Hepatocyte (in vitro differentiated cells): ENCODE measurements around the gene MEGF10. TPM values are rescaled to one million over a fixed set of nuclear protein-coding genes. Genes with fewer than 3 reads are reported as not detected.
"Not testable (repeated sequence)": the region's sequence is repeated elsewhere in the genome, so short reads cannot be mapped to it uniquely, and the experiment has no call there.

Source experiments
- DNase-seq: peaks from one replicate; pipeline ENCODE4 v3.0.0-alpha.2; 2016; ENCODE audit warnings: low spot score
- H2AFZ ChIP-seq: fragments of 200-600 bp; sonication (generic); 2 replicates; pipeline ENCODE4 v1.6.0; 2016; ENCODE audit warnings: antibody characterized with exemption, mild to moderate bottlenecking
- H3K27ac ChIP-seq: fragments of 200-600 bp; sonication (generic); 2 replicates; pipeline ENCODE4 v1.5.1; 2016; ENCODE audit warnings: mild to moderate bottlenecking
- H3K27me3 ChIP-seq: fragments of 200-600 bp; sonication (generic); 2 replicates; pipeline ENCODE4 v1.6.1; 2016
- H3K36me3 ChIP-seq: fragments of 200-600 bp; sonication (generic); replicated peaks from 2 replicates; pipeline ENCODE4 v1.5.1; 2016; ENCODE audit warnings: low read depth; ENCODE audit not compliant: insufficient read depth
- H3K4me1 ChIP-seq: fragments of 200-600 bp; sonication (generic); 2 replicates; pipeline ENCODE4 v1.5.1; 2016; ENCODE audit warnings: mild to moderate bottlenecking, moderate library complexity; ENCODE audit not compliant: insufficient read depth
- H3K4me2 ChIP-seq: fragments of 200-600 bp; sonication (generic); 2 replicates; pipeline ENCODE4 v1.6.0; 2016
- H3K4me3 ChIP-seq: fragments of 200-600 bp; sonication (generic); 2 replicates; pipeline ENCODE4 v1.5.1; 2016; ENCODE audit warnings: mild to moderate bottlenecking
- H3K79me2 ChIP-seq: fragments of 200-600 bp; sonication (generic); 2 replicates; pipeline ENCODE4 v1.6.0; 2017; ENCODE audit warnings: mild to moderate bottlenecking
- H3K9me2 ChIP-seq: fragments of 200-600 bp; sonication (generic); replicated peaks from 2 replicates; pipeline ENCODE4 v1.6.0; 2017; ENCODE audit warnings: mild to moderate bottlenecking; ENCODE audit not compliant: insufficient read depth
- H3K9me3 ChIP-seq: fragments of 200-600 bp; sonication (generic); 2 replicates; pipeline ENCODE4 v1.5.1; 2016; ENCODE audit warnings: low read depth, mild to moderate bottlenecking
- H4K20me1 ChIP-seq: fragments of 200-600 bp; sonication (generic); 2 replicates; pipeline ENCODE4 v1.6.0; 2016; ENCODE audit warnings: mild to moderate bottlenecking; ENCODE audit not compliant: insufficient read depth, poor library complexity, severe bottlenecking
- CTCF ChIP-seq: fragments of 200-600 bp; sonication (generic); IDR thresholded peaks from 2 replicates; pipeline ENCODE4 v1.5.1; 2016; ENCODE audit warnings: antibody characterized with exemption, mild to moderate bottlenecking; ENCODE audit not compliant: poor library complexity
- EZH2 ChIP-seq: fragments of 200-600 bp; sonication (generic); IDR thresholded peaks from 2 replicates; pipeline ENCODE4 v1.6.1; 2016; ENCODE audit warnings: antibody characterized with exemption, mild to moderate bottlenecking, borderline replicate concordance
- EZH2phosphoT487 ChIP-seq: fragments of 200-600 bp; sonication (generic); IDR thresholded peaks from one replicate; pipeline ENCODE4 v1.6.1; 2018; ENCODE audit warnings: antibody characterized with exemption, mild to moderate bottlenecking, low read depth, moderate library complexity; ENCODE audit not compliant: unreplicated experiment, severe bottlenecking
- WGBS: methylation state at CpG from one replicate; pipeline ENCODE4 v1.1.6; 2016; ENCODE audit warnings: low lambda C conversion rate; ENCODE audit errors: missing lambda C conversion rate; 5-methylcytosine and 5-hydroxymethylcytosine counted together
- polyA plus RNA-seq: library from polyadenylated mRNA; unstranded; fragments of >200 nt; fragmentation: Nextera tagmentation; extraction: Ambion mirVana; gene quantifications from 2 replicates; pipeline ENCODE4 v1.2.1, GENCODE V29; 2016
- total RNA-seq: library from RNA; depleted of rRNA; stranded (reverse); fragments of >200 nt; gene quantifications from 2 replicates; pipeline ENCODE4 v1.2.3, GENCODE V29; 2014

Gene MEGF10
- total and polyA plus RNA-seq, 2 experiments from 2014 or later: 1.7 to 6.7 TPM

- Histone ChIP-seq H3K79me2 (no peaks in the 10 kb centered on the region), H3K9me2 (no peaks in the 10 kb centered on the region), H3K36me3 (no peaks in the 10 kb centered on the region), H3K27me3 (no peaks in the 10 kb centered on the region), H3K4me3 (no peak overlapping the region), H3K27ac (no peak overlapping the region), H3K4me1 (no peaks in the 10 kb centered on the region), H2AFZ (no peak overlapping the region), H3K4me2 (no peak overlapping the region), H3K9me3 (no peaks in the 10 kb centered on the region), H4K20me1 (no peaks in the 10 kb centered on the region)
- WGBS: 70% methylated on average over 2 of the region's 2 CpGs
- DNase-seq: no peak
- no peak for TF ChIP-seq CTCF
These were observed 33.6 kb upstream of the MEGF10 start for GRCh38 chr5:127256886-127257597.

- 93% methylated on average over 3 of the region's 3 CpGs for WGBS
- Histone ChIP-seq H3K36me3 (no peaks in the 10 kb centered on the region), H3K4me1 (no peaks in the 10 kb centered on the region), H3K4me3 (no peak overlapping the region), H3K9me2 (no peaks in the 10 kb centered on the region), H3K4me2 (no peak overlapping the region), H3K9me3 (no peaks in the 10 kb centered on the region), H2AFZ (no peak overlapping the region), H3K79me2 (no peaks in the 10 kb centered on the region), H3K27ac (no peak overlapping the region), H4K20me1 (no peaks in the 10 kb centered on the region), H3K27me3 (no peaks in the 10 kb centered on the region)
- DNase-seq: no peak
- TF ChIP-seq EZH2: no peak
- no peak for TF ChIP-seq CTCF
- TF ChIP-seq EZH2phosphoT487: no peak
These were observed 29.9 kb upstream of the MEGF10 start for GRCh38 chr5:127260686-127261085.

- not testable (repeated sequence) for H2AFZ ChIP-seq, H3K9me3 ChIP-seq, H3K36me3 ChIP-seq, H3K27me3 ChIP-seq, H4K20me1 ChIP-seq, H3K79me2 ChIP-seq, DNase-seq, H3K4me2 ChIP-seq, H3K4me1 ChIP-seq, H3K9me2 ChIP-seq, H3K4me3 ChIP-seq, H3K27ac ChIP-seq
- WGBS: 92% methylated on average over 1 of the region's 1 CpG
These were observed 25.1 kb upstream of the MEGF10 start for GRCh38 chr5:127265473-127265872.

GRCh38 chr5:127268342-127268741, 22.3 kb upstream of the MEGF10 start:
- not testable (repeated sequence) for H3K4me3 ChIP-seq, H3K36me3 ChIP-seq, H4K20me1 ChIP-seq, H3K79me2 ChIP-seq, DNase-seq, H2AFZ ChIP-seq, H3K4me1 ChIP-seq, H3K9me2 ChIP-seq, H3K27ac ChIP-seq, H3K27me3 ChIP-seq, H3K9me3 ChIP-seq
- 55% methylated on average over 9 of the region's 9 CpGs for WGBS
- H3K4me2 ChIP-seq: peak overlapping the region; percentile 37

GRCh38 chr5:127270713-127271112, 19.9 kb upstream of the MEGF10 start:
- DNase-seq, H3K4me2 ChIP-seq: not testable (repeated sequence)
- 98% methylated on average over 4 of the region's 4 CpGs for WGBS

More at GRCh38 chr5:127270713-127271112, 19.9 kb upstream of the MEGF10 start:
- H3K4me3 ChIP-seq, H3K27ac ChIP-seq, H3K4me1 ChIP-seq, H2AFZ ChIP-seq, H3K36me3 ChIP-seq, H3K9me3 ChIP-seq, H3K9me2 ChIP-seq, H3K27me3 ChIP-seq, H3K79me2 ChIP-seq, H4K20me1 ChIP-seq: not testable (repeated sequence)
